ENCODE results near the gene P2RX4. TPM values are rescaled to one million over a fixed set of nuclear protein-coding genes. Genes with fewer than 3 reads are reported as not detected.

Gene P2RX4
- polyA plus RNA-seq, 3 donors = 61.8 to 87.7 (median 74.7) TPM

- H4K20me1 ChIP-seq (ENCODE audit: insufficient read depth, low read length) = no peaks in the 10 kb centered on the region
- H3K4me3 Mint-ChIP-seq = no peak overlapping the region
- H3K36me3 ChIP-seq (replicated peaks in 1 of 2; ENCODE audit: control insufficient read depth in 1 of 2, insufficient read depth in 2 of 2, low read length in 2 of 2) = peaks cover 78 to 100% of the 10 kb centered on the region in 2 donors
- DNase-seq = peak in 2 of 3 donors; percentile 27 to 69
- no peaks in the 10 kb centered on the region for H3K79me2 ChIP-seq (ENCODE audit: insufficient read depth, low read length)
- no peak overlapping the region for H3K9ac ChIP-seq (ENCODE audit: insufficient read depth, low read length, poor library complexity, severe bottlenecking)
- 89% methylated on average over 9 of the region's 14 CpGs for WGBS (ENCODE audit: insufficient coverage)
- H3K27me3 ChIP-seq (ENCODE audit: control insufficient read depth in 2 of 2, insufficient read depth in 2 of 2, low read length in 2 of 2) = no peaks in the 10 kb centered on the region
- peaks cover 10 to 15% of the 10 kb centered on the region in 2 donors for H3K4me1 ChIP-seq (ENCODE audit: control insufficient read depth in 1 of 2, insufficient read depth in 2 of 2, low read length in 2 of 2)
- no peak for TF ChIP-seq CTCF (IDR thresholded peaks at IDR 0.05)
- H2AFZ ChIP-seq (ENCODE audit: insufficient read depth, low read depth, low read length, poor library complexity, severe bottlenecking) = no peak overlapping the region
- peaks cover 0 to 2% (median 0%) of the 10 kb centered on the region in 3 donors for H3K27me3 Mint-ChIP-seq (ENCODE audit: low read depth in 3 of 3)
- peak overlapping the region; percentile 19 to 92 (median 77) for H3K27ac Mint-ChIP-seq
- H3K4me2 ChIP-seq (replicated peaks; ENCODE audit: extremely low read depth, low read length, poor library complexity, severe bottlenecking) = no peak overlapping the region
- peaks cover 22% of the 10 kb centered on the region for H3K4me1 Mint-ChIP-seq
- H3K9me3 Mint-ChIP-seq = peaks cover 0 to 1% (median 0%) of the 10 kb centered on the region in 7 donors
- H3K9me3 ChIP-seq (replicated peaks in 1 of 2; ENCODE audit: control insufficient read depth in 1 of 2, insufficient read depth in 1 of 2, low read length in 2 of 2) = no peaks in the 10 kb centered on the region
- intact Hi-C loops (cut with micrococcal nuclease) = no loop called here
- no peak overlapping the region for H3K4me3 ChIP-seq (replicated peaks in 1 of 3; ENCODE audit: low read depth in 2 of 3, low read length in 3 of 3)
- H3K27ac ChIP-seq (ENCODE audit: low read depth in 1 of 2, low read length in 2 of 2) = peak overlapping the region; percentile 9 to 45
- peaks cover 84 to 98% of the 10 kb centered on the region in 2 donors for H3K36me3 Mint-ChIP-seq
Observed at GRCh38 chr12:121167232-121167820, 42.6 kb upstream of the P2RX4 start.

- H2AFZ ChIP-seq (ENCODE audit: insufficient read depth, low read depth, low read length, poor library complexity, severe bottlenecking) = no peak overlapping the region
- H3K9ac ChIP-seq (ENCODE audit: insufficient read depth, low read length, poor library complexity, severe bottlenecking) = no peak overlapping the region
- TF ChIP-seq CTCF (IDR thresholded peaks at IDR 0.05) = no peak
- no peak for DNase-seq
- Mint-ChIP-seq H3K27me3 (ENCODE audit: low read depth in 3 of 3) (no peaks in the 10 kb centered on the region), H3K36me3 (peaks cover 84 to 98% of the 10 kb centered on the region in 2 donors), H3K27ac (peak overlapping the region in 1 of 7 donors; percentile 35), H3K4me3 (no peak overlapping the region), H3K9me3 (peaks cover 0 to 1% (median 0%) of the 10 kb centered on the region in 7 donors), H3K4me1 (peaks cover 22% of the 10 kb centered on the region)
- H3K4me2 ChIP-seq (replicated peaks; ENCODE audit: extremely low read depth, low read length, poor library complexity, severe bottlenecking) = no peak overlapping the region
- H3K27me3 ChIP-seq (ENCODE audit: control insufficient read depth in 2 of 2, insufficient read depth in 2 of 2, low read length in 2 of 2) = no peaks in the 10 kb centered on the region
- H3K27ac ChIP-seq (ENCODE audit: low read depth in 1 of 2, low read length in 2 of 2) = no peak overlapping the region
- WGBS (ENCODE audit: insufficient coverage) = no CpG with 5 or more reads among the region's 3 CpGs
- H3K36me3 ChIP-seq (replicated peaks in 1 of 2; ENCODE audit: control insufficient read depth in 1 of 2, insufficient read depth in 2 of 2, low read length in 2 of 2) = peaks cover 71 to 100% of the 10 kb centered on the region in 2 donors
- no peaks in the 10 kb centered on the region for H4K20me1 ChIP-seq (ENCODE audit: insufficient read depth, low read length)
- no peaks in the 10 kb centered on the region for H3K79me2 ChIP-seq (ENCODE audit: insufficient read depth, low read length)
- intact Hi-C loops (cut with micrococcal nuclease) = no loop called here
- no peaks in the 10 kb centered on the region for H3K9me3 ChIP-seq (replicated peaks in 1 of 2; ENCODE audit: control insufficient read depth in 1 of 2, insufficient read depth in 1 of 2, low read length in 2 of 2)
- H3K4me3 ChIP-seq (replicated peaks in 1 of 3; ENCODE audit: low read depth in 2 of 3, low read length in 3 of 3) = no peak overlapping the region
- H3K4me1 ChIP-seq (ENCODE audit: control insufficient read depth in 1 of 2, insufficient read depth in 2 of 2, low read length in 2 of 2) = peaks cover 10 to 15% of the 10 kb centered on the region in 2 donors
Observed at GRCh38 chr12:121167951-121168350, 42.0 kb upstream of the P2RX4 start.
